HepG2 (cell line): ENCODE data around the gene LLGL1. TPM values are rescaled to one million over a fixed set of nuclear protein-coding genes. Genes with fewer than 3 reads are reported as not detected.
A peak's percentile ranks its signal among the peaks of the same experiment; 100 is the strongest.

Source experiments
- AGO1 ChIP-seq: fragments of 200-400 bp; formaldehyde crosslinking; IDR thresholded peaks from 2 replicates; pipeline ENCODE4 v1.6.1; 2017; ENCODE audit warnings: mild to moderate bottlenecking, low read depth, low read length, moderate library complexity; ENCODE audit not compliant: poor library complexity, severe bottlenecking
- AGO2 ChIP-seq: fragments of 200-400 bp; formaldehyde crosslinking; optimal IDR thresholded peaks from 2 replicates; pipeline ENCODE3; 2017; ENCODE audit warnings: mild to moderate bottlenecking, low read depth, low read length, moderate library complexity
- E2F2 ChIP-seq: sonication (generic); formaldehyde crosslinking; IDR thresholded peaks from 2 replicates; pipeline ENCODE4 v1.4.0; 2020; ENCODE audit warnings: missing genetic modification reagents, borderline replicate concordance
- HMGXB4 ChIP-seq, 2 experiments: sonication (generic) in 1 of 2; formaldehyde crosslinking in 1 of 2; IDR thresholded peaks; 2 replicates each; pipeline versions ENCODE4 v1.4.0 to v1.6.1; 2018 to 2020; ENCODE audit warnings: missing genetic modification reagents in 2 of 2, borderline replicate concordance in 1 of 2, low read depth in 1 of 2, mild to moderate bottlenecking in 1 of 2, missing biosample characterization in 1 of 2
- NFYC ChIP-seq: IDR thresholded peaks from 2 replicates; pipeline ENCODE4 v1.6.1; 2016; ENCODE audit warnings: missing genetic modification reagents, missing compliant biosample characterization
- PAXIP1 ChIP-seq: sonication (generic); formaldehyde crosslinking; conservative IDR thresholded peaks from 2 replicates; pipeline ENCODE4 v1.4.0; 2020; ENCODE audit warnings: mild to moderate bottlenecking, missing genetic modification reagents, moderate library complexity
- SETDB1 ChIP-seq: sonication (generic); formaldehyde crosslinking; IDR thresholded peaks from 2 replicates; pipeline ENCODE4 v1.5.1; 2020; ENCODE audit warnings: missing genetic modification reagents, mild to moderate bottlenecking, borderline replicate concordance
- ZBTB25 ChIP-seq: IDR thresholded peaks from 2 replicates; pipeline ENCODE4 v1.6.1; 2018; ENCODE audit warnings: missing genetic modification reagents
- ZBTB4 ChIP-seq: sonication (generic); formaldehyde crosslinking; IDR thresholded peaks from 2 replicates; pipeline ENCODE4 v1.4.0; 2020; ENCODE audit warnings: missing genetic modification reagents, mild to moderate bottlenecking, borderline replicate concordance
- ZKSCAN8 ChIP-seq: IDR thresholded peaks from 2 replicates; pipeline ENCODE4 v1.6.1; 2016; ENCODE audit warnings: borderline replicate concordance, missing genetic modification reagents, missing compliant biosample characterization
- ZNF546 ChIP-seq: sonication (generic); formaldehyde crosslinking; conservative IDR thresholded peaks from 2 replicates; pipeline ENCODE4 v1.8.1; 2023; ENCODE audit warnings: mild to moderate bottlenecking, missing genetic modification reagents
- polyA plus RNA-seq, 8 experiments: library from polyadenylated mRNA; depleted of rRNA in 3 of 8; stranded (reverse) in 7 of 8; unstranded in 1 of 8; fragments of >200 nt; fragmentation: Illumina TruSeq in 4 of 8; extraction: Trizol in 4 of 8; gene quantifications; 2 replicates each; pipeline versions ENCODE4 v1.2.1 to v1.2.3, GENCODE V29; 2011 to 2016; ENCODE audit warnings: low read depth in 4 of 8, missing spikeins in 1 of 8, mixed read lengths in 1 of 8; ENCODE audit not compliant: insufficient read depth in 1 of 8
- total RNA-seq, 5 experiments: library from RNA; depleted of rRNA; stranded (reverse); fragments of >200 nt; fragmentation: Illumina TruSeq; extraction: Trizol; gene quantifications; 2 replicates each; pipeline ENCODE4 v1.2.3, GENCODE V29; 2016; ENCODE audit warnings: low read depth in 1 of 5

LLGL1 gene
- total and polyA plus RNA-seq, 2 of the 13 experiments (the other 11 are each of a cell fraction or from before 2014, with no cell fraction given): 15.0 to 15.3 TPM

GRCh38 chr17:18183334-18184142 lies 41.9 kb upstream of the LLGL1 start, which contains the start of gene ALKBH5 (continued):
- TF ChIP-seq E2F2 (CRISPR knock-in tag): no peak
- TF ChIP-seq PAXIP1 (CRISPR knock-in tag): peak; percentile 69
- no peak for TF ChIP-seq ZKSCAN8 (CRISPR knock-in tag)
- peak; percentile 94 for TF ChIP-seq NFYC
- TF ChIP-seq AGO2: peak; percentile 52
- TF ChIP-seq ZNF546 (CRISPR knock-in tag): peak; percentile 23; the same call in 1 of the 2 replicates
- TF ChIP-seq ZBTB4 (CRISPR knock-in tag): no peak
- TF ChIP-seq AGO1: no peak
- no peak for TF ChIP-seq SETDB1 (CRISPR knock-in tag)
- 0 out of 2 replicates have a peak, but pooled peaks have one; percentile 4 for TF ChIP-seq ZBTB25
- peak in 1 of 2 experiments; percentile 72; a peak in 3 of 4 replicates for TF ChIP-seq HMGXB4 (CRISPR knock-in tag; IDR thresholded peaks at IDR 0.05; ENCODE audit: borderline replicate concordance in 1 of 2, low read depth in 1 of 2)
